OCI-LY3 (cell line): ENCODE data around the gene GRK1.

Experiments
- CTCF ChIP-seq: fragments of 200-600, 300-600 bp; sonication (generic); IDR thresholded peaks from 2 replicates; pipeline ENCODE4 v1.5.1; 2014; ENCODE audit warnings: antibody characterized with exemption, low read length, low read depth
- EZH2phosphoT487 ChIP-seq: fragments of 200-600 bp; shearing (Covaris generic); IDR thresholded peaks from 2 replicates; pipeline ENCODE4 v1.6.1; 2018; ENCODE audit warnings: antibody characterized with exemption, mixed run types, low read depth

GRCh38 chr13:113745059-113745458 lies 78.0 kb downstream of the GRK1 start:
- TF ChIP-seq CTCF (no peak), EZH2phosphoT487 (no peak)
